ENCODE data around the gene CAMK1G.

- TF ChIP-seq EZH2 (IDR thresholded peaks at IDR 0.05; ENCODE audit: low read depth) (no peak), CTCF (conservative IDR thresholded peaks at IDR 0.05) (no peak)
Measured at GRCh38 chr1:209657918-209658317, 74.4 kb downstream of the CAMK1G start.

Data from PC-9 (cell line).